Prostate gland (tissue), 2 donors: ENCODE measurements around the gene DHRS2. TPM values are rescaled to one million over a fixed set of nuclear protein-coding genes. Genes with fewer than 3 reads are reported as not detected.

ENCODE experiments used
- DNase-seq: peaks from one replicate; pipeline ENCODE4 v3.0.0-alpha.2; 2019; ENCODE audit warnings: low spot score
- H3K27ac ChIP-seq, 2 donors: fragments of 200-600 bp; sonication (generic); 2 replicates each; pipeline ENCODE4 v1.5.1; 2017 to 2019
- H3K27me3 ChIP-seq: fragments of 200-600 bp; sonication (generic); replicated peaks from 2 replicates; pipeline ENCODE4 v1.5.1; 2019; ENCODE audit not compliant: insufficient read depth
- H3K36me3 ChIP-seq, 2 donors: fragments of 200-600 bp; sonication (generic); 1 replicate in 1 of 2; 2 replicates in 1 of 2; pipeline versions ENCODE4 v1.5.1 to v1.8.1; 2017 to 2019
- H3K4me1 ChIP-seq: fragments of 200-600 bp; sonication (generic); replicated peaks from 2 replicates; pipeline ENCODE4 v1.5.1; 2019
- H3K4me3 ChIP-seq, 2 donors: fragments of 200-600 bp; sonication (generic); 2 replicates each; pipeline ENCODE4 v1.5.1; 2017 to 2019
- H3K9me3 ChIP-seq: fragments of 200-600 bp; sonication (generic); 2 replicates; pipeline ENCODE4 v1.5.1; 2017
- CTCF ChIP-seq, 4 experiments: fragments of 200-600 bp in 2 of 4; fragments of 450-650 bp in 2 of 4; sonication (generic) in 2 of 4; IDR thresholded peaks; 1 replicate in 3 of 4; 2 replicates in 1 of 4; pipeline ENCODE4 v1.5.1; 2016 to 2019; ENCODE audit warnings: antibody characterized with exemption in 4 of 4, mild to moderate bottlenecking in 2 of 4, moderate library complexity in 2 of 4
- POLR2A ChIP-seq: fragments of 450-650 bp; IDR thresholded peaks from one replicate; pipeline ENCODE4 v1.6.1; 2016; ENCODE audit warnings: antibody characterized with exemption, mild to moderate bottlenecking
- POLR2AphosphoS5 ChIP-seq: sonication (generic); formaldehyde crosslinking; IDR thresholded peaks from one replicate; pipeline ENCODE4 v1.6.1; 2017; ENCODE audit warnings: antibody characterized with exemption
- WGBS: methylation state at CpG from one replicate; pipeline ENCODE4 v1.1.5; 2018; 5-methylcytosine and 5-hydroxymethylcytosine counted together
- intact Hi-C: fragments of 100-400 bp; cut with DNase I; formaldehyde crosslinking; loops from one replicate; pipeline ENCODE4 v1.14.2; 2022
- total RNA-seq, 2 donors: library from RNA; depleted of rRNA; stranded (reverse); fragments of >200 nt; gene quantifications; one replicate each; pipeline ENCODE4 v1.1.0, GENCODE V29; 2016

The DHRS2 gene
- total RNA-seq, 2 donors from 2014 or later, result 1.2 to 5.9 TPM

- 88% methylated on average over 2 of the region's 2 CpGs for WGBS
- no peak overlapping the region for H3K4me3 ChIP-seq
- TF ChIP-seq POLR2AphosphoS5, result no peak
- no peak for TF ChIP-seq POLR2A
- TF ChIP-seq CTCF (IDR thresholded peaks at IDR 0.05), result no peak
- H3K4me1 ChIP-seq, result no peaks in the 10 kb centered on the region
- no peaks in the 10 kb centered on the region for H3K36me3 ChIP-seq
- H3K27me3 ChIP-seq, result no peaks in the 10 kb centered on the region
- no peak overlapping the region for H3K27ac ChIP-seq
- intact Hi-C loops, result no loop called here
- no peak for DNase-seq
- H3K9me3 ChIP-seq, result no peaks in the 10 kb centered on the region
Measured at GRCh38 chr14:23618415-23618988, 17.7 kb upstream of the DHRS2 start.

GRCh38 chr14:23620177-23620702, 15.9 kb upstream of the DHRS2 start:
- no peaks in the 10 kb centered on the region for H3K36me3 ChIP-seq
- intact Hi-C loops, result no loop called here
- no peaks in the 10 kb centered on the region for H3K27me3 ChIP-seq
- no peak overlapping the region for H3K27ac ChIP-seq
- TF ChIP-seq POLR2AphosphoS5 (no peak), CTCF (IDR thresholded peaks at IDR 0.05) (no peak), POLR2A (no peak)
- H3K4me1 ChIP-seq, result no peaks in the 10 kb centered on the region
- H3K9me3 ChIP-seq, result no peaks in the 10 kb centered on the region
- 88% methylated on average over 3 of the region's 3 CpGs for WGBS
- H3K4me3 ChIP-seq, result no peak overlapping the region
- DNase-seq, result no peak

GRCh38 chr14:23621204-23621931, 14.8 kb upstream of the DHRS2 start:
- H3K4me3 ChIP-seq, result no peak overlapping the region
- H3K4me1 ChIP-seq, result no peaks in the 10 kb centered on the region
- no peaks in the 10 kb centered on the region for H3K9me3 ChIP-seq
- H3K27me3 ChIP-seq, result no peaks in the 10 kb centered on the region
- no peak overlapping the region for H3K27ac ChIP-seq
- TF ChIP-seq POLR2AphosphoS5, result no peak
- TF ChIP-seq CTCF (IDR thresholded peaks at IDR 0.05), result no peak
- TF ChIP-seq POLR2A, result no peak
- intact Hi-C loops, result no loop called here
- no peaks in the 10 kb centered on the region for H3K36me3 ChIP-seq
- no peak for DNase-seq
- 65% methylated on average over 6 of the region's 6 CpGs for WGBS

GRCh38 chr14:23621932-23622730, 14.0 kb upstream of the DHRS2 start:
- TF ChIP-seq CTCF (IDR thresholded peaks at IDR 0.05), result no peak
- no peak for TF ChIP-seq POLR2AphosphoS5
- no peak for TF ChIP-seq POLR2A
- Histone ChIP-seq H3K27me3 (no peaks in the 10 kb centered on the region), H3K4me3 (no peak overlapping the region), H3K9me3 (no peaks in the 10 kb centered on the region), H3K4me1 (no peaks in the 10 kb centered on the region), H3K27ac (no peak overlapping the region), H3K36me3 (no peaks in the 10 kb centered on the region)
- intact Hi-C loops, result no loop called here
- DNase-seq, result no peak
- WGBS, result 84% methylated on average over 4 of the region's 4 CpGs
